ENCODE results near the gene TAS1R1. TPM values are rescaled to one million over a fixed set of nuclear protein-coding genes. Genes with fewer than 3 reads are reported as not detected.

The TAS1R1 gene
- total RNA-seq, 2 donors from 2014 or later: not detected

- Histone ChIP-seq H3K9ac (ENCODE audit: low read depth in 2 of 2, low read length in 2 of 2) (no peak overlapping the region), H3K36me3 (peaks cover 4% of the 10 kb centered on the region), H3K4me3 (no peak overlapping the region), H3K27me3 (no peaks in the 10 kb centered on the region), H3K9me3 (no peaks in the 10 kb centered on the region), H3K4me1 (no peaks in the 10 kb centered on the region), H3K27ac (no peak overlapping the region)
- intact Hi-C loops (cut with DNase I): no loop called here
- no peak for TF ChIP-seq CTCF (IDR thresholded peaks at IDR 0.05)
- no peak for DNase-seq
These were observed 31.5 kb upstream of the TAS1R1 start for GRCh38 chr1:6523566-6523965.

GRCh38 chr1:6526316-6526715 lies 28.8 kb upstream of the TAS1R1 start:
- Histone ChIP-seq H3K27ac (no peak overlapping the region), H3K9ac (ENCODE audit: low read depth in 2 of 2, low read length in 2 of 2) (no peak overlapping the region), H3K9me3 (no peaks in the 10 kb centered on the region), H3K4me3 (no peak overlapping the region), H3K4me1 (no peaks in the 10 kb centered on the region), H3K36me3 (peaks cover 4% of the 10 kb centered on the region), H3K27me3 (no peaks in the 10 kb centered on the region)
- no peak for TF ChIP-seq CTCF (IDR thresholded peaks at IDR 0.05)
- no peak for DNase-seq
- intact Hi-C loops (cut with DNase I): no loop called here

GRCh38 chr1:6528492-6528891 lies 26.6 kb upstream of the TAS1R1 start:
- no peaks in the 10 kb centered on the region for H3K27me3 ChIP-seq
- H3K9ac ChIP-seq (ENCODE audit: low read depth in 2 of 2, low read length in 2 of 2): no peak overlapping the region
- peaks cover 22% of the 10 kb centered on the region for H3K36me3 ChIP-seq
- no peak for TF ChIP-seq CTCF (IDR thresholded peaks at IDR 0.05)
- no peak overlapping the region for H3K4me3 ChIP-seq
- no peaks in the 10 kb centered on the region for H3K9me3 ChIP-seq
- DNase-seq: no peak
- H3K27ac ChIP-seq: no peak overlapping the region
- no peaks in the 10 kb centered on the region for H3K4me1 ChIP-seq
- intact Hi-C loops (cut with DNase I): no loop called here

GRCh38 chr1:6530504-6531160 lies 24.5 kb upstream of the TAS1R1 start:
- DNase-seq: no peak
- no peaks in the 10 kb centered on the region for H3K4me1 ChIP-seq
- H3K9me3 ChIP-seq: no peaks in the 10 kb centered on the region
- no peaks in the 10 kb centered on the region for H3K27me3 ChIP-seq
- H3K36me3 ChIP-seq: peaks cover 18% of the 10 kb centered on the region
- H3K4me3 ChIP-seq: no peak overlapping the region
- H3K27ac ChIP-seq: no peak overlapping the region
- no peak overlapping the region for H3K9ac ChIP-seq (ENCODE audit: low read depth in 2 of 2, low read length in 2 of 2)
- intact Hi-C loops (cut with DNase I): no loop called here
- TF ChIP-seq CTCF (IDR thresholded peaks at IDR 0.05): no peak

- Histone ChIP-seq H3K4me3 (no peak overlapping the region), H3K27ac (no peak overlapping the region), H3K9ac (ENCODE audit: low read depth in 2 of 2, low read length in 2 of 2) (no peak overlapping the region), H3K36me3 (peaks cover 18% of the 10 kb centered on the region), H3K4me1 (no peaks in the 10 kb centered on the region), H3K27me3 (no peaks in the 10 kb centered on the region), H3K9me3 (no peaks in the 10 kb centered on the region)
- intact Hi-C loops (cut with DNase I): no loop called here
- no peak for DNase-seq
- TF ChIP-seq CTCF (IDR thresholded peaks at IDR 0.05): no peak
These were observed 23.1 kb upstream of the TAS1R1 start for GRCh38 chr1:6531996-6532395.

Measured in colonic mucosa (tissue), 4 donors.